RPMI8226 (cell line): Measurements from ENCODE around the gene NOVA2.

Experiments used
- DNase-seq: peaks from one replicate; pipeline ENCODE4 v3.0.0-alpha.2; 2015

Gene NOVA2

DNA sequence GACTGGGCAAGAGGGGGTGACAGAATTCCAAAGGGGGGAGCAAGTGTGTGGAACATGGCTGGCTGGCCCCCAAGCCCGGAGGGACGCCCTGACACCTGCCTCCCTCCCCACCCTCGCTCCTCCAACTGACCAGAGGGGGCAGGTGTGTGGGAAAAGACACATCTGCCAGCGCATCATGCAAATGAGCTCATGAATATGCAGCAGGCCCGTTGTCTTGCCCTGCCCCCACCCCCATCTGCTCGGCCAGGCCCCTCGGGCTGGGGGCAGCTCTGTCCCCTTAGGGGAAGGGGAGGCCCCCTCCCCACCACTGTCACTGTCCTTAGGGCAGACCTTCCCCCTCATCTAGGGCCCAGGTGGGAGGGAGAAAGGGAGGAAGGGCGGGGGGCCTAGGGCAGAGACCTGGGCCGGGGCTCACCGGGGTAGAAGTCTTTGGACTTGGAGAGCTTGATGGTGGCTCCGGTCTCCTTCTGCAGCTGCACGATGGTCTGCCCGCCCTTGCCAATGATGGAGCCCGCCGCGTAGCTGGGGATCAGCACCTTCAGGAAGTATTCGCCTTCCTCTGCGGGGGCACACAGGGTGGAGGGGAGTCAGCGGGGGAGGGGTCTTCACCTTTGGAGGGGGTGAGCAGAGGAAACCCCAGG lies 12.9 kb downstream of the NOVA2 start:
- DNase-seq, result peak; percentile 35

DNA sequence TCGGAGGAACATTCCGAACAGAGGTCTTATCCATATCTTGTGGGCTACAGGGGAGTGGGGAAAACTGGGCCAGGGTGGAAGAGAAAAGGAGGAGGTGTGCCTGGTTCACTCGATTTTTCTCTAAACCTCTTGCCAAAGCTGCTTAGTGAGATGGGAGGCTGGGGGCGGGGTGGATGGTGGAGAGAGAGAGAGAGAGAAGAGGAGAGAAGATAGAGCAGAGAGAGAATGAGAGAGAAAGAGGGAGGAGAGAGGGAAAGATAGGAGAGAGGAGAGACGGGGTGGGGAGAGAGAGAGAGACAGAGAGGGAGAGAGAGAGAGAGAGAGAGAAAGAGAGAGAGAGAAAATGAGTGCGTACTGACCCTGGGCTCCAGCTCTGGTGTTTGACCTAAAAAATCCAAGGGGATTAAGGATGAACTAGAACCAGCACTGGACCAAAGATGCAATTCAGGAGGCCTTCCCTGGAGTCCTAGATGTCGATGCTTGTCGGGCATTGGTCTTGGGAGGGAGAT lies 14.1 kb downstream of the NOVA2 start:
- no peak for DNase-seq

DNA sequence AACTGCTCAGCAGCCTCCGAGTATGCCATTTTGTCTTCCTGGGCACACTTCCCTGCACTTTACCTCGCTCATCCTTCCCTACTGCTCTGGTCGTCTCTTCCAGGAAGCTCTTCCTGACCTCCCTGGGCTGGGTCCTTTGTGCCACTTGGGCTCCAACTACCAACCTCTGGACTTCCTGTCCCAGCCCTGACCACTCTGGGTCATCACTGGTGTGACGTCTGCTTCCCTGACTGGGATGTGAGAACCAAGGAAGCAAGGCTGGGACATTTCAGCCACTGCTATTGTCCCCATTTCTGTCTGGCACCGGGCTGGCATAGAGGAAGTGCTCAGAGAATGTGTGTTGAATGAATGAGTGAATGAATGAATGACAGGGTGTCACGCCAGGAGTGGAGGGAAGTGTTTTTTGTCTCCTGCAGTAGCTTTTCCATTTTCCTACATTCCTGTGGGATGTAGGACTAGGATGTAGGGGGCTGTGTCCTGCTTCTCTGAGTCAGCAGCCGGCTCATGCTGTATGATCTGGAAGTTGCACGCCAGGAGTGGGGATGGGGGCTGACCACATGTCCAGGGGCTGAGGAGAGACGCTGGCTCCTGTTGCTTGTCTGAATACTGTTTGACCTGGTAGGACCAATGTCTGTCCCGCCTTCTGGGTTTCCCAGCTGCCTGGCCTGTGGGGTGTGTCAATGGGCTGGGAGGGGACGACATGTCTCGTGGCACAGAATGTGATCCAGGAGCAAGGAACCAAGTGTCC lies 14.7 kb downstream of the NOVA2 start:
- DNase-seq, result no peak

DNA sequence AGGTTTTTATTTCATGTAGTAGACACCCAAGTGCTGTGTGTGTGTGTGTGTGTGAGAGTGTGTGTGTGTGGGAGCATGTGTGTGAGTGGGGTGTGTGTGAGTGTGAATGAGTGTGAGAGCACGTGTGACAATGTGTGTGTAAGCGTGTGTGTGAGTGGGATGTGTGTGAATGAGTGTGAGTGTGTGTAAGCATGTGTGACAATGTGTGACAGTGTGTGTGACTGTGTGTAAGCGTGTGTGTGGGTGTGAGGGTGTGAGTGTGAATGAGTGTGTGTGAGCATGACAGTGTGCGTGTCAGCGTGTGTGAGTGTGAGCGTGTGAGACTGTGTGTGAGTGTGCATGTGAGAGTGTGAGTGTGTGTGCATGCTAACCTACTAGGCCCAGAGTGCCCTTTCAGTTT lies 15.3 kb downstream of the NOVA2 start:
- DNase-seq, result no peak

DNA sequence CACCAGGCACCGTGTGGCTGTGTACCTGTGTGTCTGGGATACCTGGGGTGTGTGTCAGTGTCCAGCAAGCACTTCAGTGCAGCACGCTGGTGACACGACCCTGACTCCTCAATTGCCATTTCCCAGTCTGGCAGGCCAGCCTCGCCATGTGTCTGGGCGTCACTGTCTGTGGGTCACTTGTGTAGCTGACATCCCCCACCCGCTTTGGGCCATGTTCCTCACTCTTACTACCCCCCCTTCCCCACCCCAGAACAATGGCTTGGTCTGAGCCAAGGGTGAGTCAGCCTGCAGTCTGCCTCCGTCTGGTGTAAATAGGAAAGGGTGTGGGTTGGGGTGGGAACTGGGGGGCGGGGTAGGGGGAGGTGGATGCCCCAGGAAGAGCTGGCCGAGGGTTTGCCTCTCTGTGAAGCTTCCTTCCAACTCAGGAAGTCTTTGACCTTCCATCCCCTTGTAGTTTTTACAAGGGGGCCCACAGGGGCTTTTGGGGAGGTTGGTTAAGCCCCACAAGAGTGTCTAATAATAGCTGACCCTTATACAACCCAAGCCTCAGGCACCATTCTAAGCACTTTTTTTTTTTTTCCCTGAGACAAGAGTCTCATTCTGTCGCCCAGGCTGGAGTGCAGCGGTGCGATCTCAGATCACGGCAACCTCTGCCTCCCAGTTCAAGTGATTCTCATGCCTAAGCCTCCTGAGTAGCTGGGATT lies 17.6 kb downstream of the NOVA2 start:
- no peak for DNase-seq

DNA sequence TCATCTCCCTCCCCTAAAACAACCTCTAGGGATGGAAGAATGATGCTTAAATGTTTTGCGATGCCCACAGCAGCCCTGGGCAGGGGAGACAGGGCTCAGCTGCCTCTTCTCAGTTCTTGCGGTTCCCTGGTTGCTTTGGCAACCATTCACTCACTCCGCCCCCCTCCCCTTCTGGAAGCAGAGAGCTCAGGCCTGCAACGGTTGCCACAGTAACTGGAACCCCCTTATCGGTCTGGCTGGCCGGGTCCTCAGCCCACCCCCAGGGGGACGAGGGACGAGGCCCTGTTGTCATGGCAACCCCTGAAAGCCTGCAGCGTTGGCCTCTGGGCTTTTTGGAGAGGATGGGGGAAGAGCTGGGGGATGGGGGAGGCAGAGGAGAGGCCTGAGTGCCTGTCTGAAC lies 19.5 kb downstream of the NOVA2 start:
- no peak for DNase-seq

DNA sequence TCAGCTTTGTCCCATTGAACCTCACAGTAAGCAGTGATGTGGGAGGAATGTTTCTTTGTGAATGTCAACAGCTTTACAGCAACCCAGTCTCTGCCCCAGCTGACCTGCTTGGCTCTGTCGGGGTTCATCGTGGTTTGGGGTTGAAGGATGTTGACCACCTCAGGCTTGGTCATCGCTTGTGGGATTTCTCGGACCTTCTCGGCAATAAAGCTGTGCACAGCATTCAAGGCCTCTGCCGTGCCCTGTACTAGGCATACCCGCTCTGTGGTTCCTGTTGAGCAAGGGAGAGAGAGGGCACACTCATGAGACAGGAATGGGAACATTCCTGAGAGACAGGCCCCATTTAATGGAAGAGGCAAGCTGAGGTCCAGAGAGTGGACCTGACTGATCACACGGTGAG lies 20.0 kb downstream of the NOVA2 start:
- DNase-seq, result no peak

DNA sequence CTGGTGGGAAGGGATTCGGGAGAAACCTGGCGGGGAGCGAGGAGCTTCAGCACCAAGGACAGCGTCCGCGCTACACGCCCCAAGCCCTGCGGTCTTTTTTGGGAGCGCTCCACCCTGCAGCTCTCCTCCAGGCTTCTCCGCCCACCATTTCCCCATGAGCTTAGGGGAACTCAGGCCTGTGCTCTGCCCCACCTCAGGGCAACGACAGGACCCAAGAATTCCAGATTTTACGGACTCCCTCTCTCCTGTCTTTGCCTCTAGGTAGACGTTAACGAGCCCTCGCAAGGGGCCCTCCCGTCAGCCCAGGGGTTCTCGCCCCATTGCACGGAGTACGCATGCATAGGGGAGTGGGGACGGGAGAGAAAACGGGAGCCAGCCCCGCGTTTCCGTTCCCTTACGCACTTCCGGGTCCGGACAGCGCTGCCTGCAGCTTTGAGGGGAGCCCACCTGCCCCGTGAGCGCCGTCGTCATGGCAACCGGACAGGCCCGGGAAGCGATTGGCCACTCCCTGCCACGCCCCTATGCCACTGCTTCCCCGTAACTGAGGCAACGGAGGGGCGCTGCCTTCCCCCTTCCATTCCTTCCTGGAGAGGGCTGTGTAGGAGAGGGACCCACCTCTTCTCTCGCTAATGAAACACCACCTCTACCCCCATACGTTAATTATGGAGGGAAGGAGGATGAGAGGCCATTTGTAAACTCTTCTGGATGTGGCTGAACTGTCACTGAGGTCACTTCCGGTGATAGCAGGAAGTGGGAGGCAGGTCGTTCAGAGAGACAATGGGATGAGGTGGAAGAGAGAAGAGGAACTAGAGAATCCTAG lies 20.8 kb downstream of the NOVA2 start:
- peak; percentile 51 for DNase-seq

DNA sequence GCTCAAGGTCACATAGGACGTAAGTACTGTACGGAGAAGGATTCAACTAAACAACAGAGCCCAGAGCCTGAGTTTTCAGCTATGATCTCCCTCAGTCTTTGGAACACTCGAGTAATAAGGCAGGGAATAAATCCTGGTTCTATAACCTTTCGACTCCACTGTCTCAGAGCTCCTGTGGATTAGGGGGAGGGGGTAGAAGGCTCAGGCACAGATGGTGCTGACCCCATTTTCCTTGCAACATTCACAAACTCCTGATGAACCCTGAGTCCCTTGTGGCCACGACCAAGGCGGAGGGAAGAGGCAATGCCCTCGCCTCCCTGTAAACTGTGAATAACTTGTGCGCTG lies 21.4 kb downstream of the NOVA2 start:
- DNase-seq, result no peak

DNA sequence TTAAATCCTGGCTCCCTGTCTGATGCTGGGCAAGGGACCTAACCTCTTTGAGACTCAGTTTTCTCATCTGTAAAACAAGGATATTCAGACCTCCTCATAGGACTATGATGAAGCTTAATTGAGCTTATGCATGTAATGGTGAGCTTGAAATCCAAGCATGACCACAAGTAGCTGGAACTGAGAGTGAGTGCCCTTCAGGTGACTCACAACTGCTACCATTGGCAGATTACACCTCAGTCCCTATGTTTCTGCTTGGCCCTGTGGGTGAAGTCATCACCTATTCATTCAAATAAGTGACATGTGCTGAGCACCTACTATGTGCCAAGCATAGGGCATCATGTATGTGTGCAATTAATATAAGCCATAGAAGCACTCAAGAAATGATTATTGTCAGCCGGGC lies 25.7 kb downstream of the NOVA2 start:
- no peak for DNase-seq

DNA sequence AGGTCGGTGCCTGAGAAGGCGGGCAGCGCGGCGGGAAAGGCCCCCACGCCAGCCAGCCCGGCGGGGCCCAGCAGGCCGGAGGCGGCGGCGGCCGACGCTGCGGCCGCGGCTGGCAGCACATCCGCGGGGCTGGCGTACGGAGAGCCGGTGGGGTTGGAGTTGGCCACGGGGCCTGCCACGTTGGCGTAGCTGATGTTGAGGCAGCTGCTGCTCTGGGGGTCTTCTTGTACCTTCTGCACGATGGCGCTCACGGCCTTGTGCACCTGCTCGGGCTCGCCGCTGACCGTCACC lies 33.2 kb downstream of the NOVA2 start:
- DNase-seq, result no peak

DNA sequence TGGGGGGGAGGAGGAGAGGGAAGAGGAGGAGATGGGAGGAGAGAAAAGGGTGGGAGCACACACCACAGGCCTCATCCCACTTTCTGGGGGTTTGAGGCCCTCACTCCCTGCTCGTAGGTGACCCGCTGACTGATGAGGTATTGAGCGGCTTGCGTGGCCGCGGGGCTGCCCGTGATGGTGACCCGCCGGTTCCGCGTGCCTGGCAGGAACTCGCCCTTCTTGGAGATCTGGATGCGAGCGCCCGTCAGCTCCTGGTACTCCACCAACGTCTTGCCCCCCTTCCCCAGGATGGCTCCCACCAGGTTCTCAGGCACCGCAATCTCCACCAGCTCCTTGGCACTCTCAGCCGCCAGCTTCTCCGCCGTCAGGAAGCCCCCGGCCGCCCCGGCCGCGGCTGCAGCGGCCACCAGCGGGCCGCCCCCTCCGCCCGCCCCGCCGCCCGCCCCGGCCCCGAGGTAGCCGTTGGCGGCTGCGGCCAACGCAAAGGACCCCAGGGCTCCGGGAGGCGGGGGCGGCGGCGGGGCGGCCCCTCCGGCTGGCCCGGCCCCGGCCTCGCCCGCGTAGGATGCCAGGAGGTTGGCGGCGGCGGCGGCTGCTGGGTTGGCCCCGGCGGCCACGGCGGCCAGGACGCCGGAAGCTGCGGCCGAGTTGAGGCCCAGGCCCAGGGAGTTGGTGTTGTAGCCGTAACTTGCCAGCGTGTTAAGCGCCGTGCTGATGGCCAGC lies 33.7 kb downstream of the NOVA2 start:
- DNase-seq, result no peak

DNA sequence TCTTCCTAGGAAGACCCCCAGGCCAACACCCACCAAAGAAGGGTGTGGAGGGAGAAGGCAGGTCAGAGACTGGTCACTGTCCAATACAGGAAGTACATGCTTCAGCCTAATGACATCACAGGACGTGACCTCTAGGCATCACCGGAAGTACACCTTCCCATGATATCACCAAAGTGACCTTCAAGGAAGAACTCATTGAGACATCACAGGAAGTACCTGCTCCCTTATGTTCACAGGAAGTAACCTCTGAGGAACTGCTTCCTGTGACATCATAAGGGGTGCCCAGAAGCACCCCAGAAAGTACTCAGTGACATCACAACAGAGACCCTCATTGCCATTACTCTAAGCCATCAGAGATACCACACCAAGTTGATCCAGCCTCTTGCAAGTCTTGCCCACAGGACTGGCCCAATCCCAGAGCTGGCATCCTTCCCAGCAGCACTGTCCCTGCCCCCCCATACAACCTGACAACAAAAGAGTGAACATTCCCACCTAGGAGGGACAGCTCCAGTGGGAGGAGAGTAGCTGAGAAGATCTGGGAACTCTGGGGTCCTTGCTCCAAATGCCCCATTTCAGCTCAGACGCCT lies 34.8 kb downstream of the NOVA2 start:
- DNase-seq, result no peak

DNA sequence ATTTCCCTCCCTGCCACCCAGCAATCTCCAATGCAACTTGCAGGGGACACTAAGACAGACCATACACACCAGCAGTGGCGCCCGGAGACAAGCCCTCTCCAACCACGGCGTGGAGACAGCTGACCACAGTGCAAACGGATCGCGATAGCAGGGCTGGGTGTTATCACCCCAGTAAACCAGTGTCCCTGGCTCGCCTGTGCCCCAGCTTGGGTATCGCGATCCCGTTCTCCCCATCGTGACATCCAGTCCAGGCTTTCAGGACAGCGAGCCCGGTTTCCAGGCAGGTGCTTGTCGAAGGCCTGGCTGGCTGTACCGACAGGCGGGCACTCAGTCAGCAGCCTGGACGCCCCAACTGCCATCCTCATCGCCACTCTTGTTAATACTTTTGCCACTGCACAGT lies 38.4 kb downstream of the NOVA2 start:
- no peak for DNase-seq

DNA sequence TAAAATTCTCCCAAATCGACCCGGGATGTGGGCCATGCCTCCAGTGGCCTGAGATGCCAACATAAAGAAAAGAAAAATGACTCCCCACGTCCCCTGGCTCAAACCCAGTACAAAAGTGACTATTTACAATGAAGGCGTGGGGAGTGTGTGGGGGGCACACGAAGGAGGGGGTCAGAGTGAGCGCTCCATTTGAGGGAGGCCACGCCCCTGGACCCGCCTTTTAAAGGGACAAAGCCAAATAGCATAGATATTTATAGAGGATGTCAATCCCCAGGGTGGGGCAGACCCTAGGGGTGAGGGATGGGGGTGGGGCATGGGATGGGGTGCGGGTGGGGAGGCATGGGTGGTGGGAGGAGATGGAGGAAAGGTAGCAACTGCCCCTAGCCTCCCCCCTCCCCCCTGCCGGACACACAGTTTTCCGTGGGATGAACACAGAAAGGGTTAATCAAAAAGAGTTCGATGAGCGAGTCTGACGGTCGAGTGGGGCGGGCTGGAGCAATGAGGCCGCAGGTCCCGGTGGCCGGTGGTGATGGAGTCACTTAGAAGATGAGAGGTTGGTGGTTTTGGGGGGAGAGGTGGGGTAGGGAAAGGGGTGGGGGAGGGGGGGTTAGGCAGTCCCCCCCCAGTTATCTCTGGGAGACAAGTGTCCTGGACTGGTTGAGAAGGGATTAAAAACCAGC lies 39.0 kb downstream of the NOVA2 start:
- no peak for DNase-seq

DNA sequence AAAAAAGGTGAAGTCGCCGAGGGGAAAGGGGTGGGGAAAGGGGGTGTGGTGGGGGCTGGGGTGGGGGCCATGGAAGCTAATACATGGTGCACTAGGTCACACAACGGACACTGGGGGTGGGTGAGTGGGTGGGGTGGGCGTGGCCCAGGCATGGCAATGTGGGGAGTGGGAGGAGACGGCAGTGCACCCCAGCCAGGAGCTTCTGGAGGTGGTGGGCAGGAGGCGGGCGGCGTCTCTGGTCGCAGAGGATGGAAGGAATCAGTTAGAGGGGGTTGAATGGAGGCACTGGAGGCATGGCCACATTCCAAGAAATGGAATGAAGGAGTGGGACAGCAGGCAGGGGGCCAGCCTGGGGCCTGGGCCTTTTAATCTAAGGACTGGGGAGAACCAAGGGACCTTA lies 39.9 kb downstream of the NOVA2 start:
- no peak for DNase-seq

DNA sequence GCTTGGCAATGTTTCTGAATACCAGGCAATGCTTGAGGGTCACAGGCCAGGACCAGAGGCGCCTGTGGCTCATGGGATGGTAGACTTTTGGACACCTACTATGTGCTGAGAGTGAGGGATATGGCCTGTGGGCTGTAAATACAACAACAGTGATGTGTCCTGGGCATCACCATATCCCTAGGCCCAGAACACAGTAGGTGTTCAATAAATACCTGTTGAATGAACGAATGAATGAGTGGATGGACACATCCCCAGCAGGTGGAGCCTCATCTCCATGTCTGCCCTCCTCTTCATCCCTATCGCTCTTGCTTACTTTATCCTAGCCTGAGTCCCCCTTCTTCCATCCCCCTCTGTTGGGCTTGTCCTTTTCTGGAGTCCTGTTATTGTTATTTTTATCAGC lies 42.6 kb downstream of the NOVA2 start:
- no peak for DNase-seq

DNA sequence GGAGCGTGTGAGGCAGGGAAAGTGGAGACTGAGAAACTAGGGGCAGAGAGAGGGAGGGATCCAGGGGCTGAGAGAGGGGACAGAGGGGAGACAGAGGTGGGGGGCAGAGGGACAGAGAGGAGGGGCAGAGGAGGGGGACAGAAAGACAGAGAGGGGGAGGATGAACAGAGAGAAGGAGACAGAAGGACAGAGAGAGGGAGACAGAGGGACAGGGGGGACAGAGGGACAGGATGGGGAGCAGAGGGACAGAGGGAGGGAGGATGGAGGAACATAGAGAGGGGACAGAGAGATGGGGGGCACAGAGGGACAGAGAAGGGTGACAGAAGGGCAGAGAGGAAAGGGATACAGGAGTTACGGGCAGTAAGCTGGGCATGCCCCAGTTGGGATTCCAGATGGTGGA lies 44.4 kb downstream of the NOVA2 start:
- no peak for DNase-seq

DNA sequence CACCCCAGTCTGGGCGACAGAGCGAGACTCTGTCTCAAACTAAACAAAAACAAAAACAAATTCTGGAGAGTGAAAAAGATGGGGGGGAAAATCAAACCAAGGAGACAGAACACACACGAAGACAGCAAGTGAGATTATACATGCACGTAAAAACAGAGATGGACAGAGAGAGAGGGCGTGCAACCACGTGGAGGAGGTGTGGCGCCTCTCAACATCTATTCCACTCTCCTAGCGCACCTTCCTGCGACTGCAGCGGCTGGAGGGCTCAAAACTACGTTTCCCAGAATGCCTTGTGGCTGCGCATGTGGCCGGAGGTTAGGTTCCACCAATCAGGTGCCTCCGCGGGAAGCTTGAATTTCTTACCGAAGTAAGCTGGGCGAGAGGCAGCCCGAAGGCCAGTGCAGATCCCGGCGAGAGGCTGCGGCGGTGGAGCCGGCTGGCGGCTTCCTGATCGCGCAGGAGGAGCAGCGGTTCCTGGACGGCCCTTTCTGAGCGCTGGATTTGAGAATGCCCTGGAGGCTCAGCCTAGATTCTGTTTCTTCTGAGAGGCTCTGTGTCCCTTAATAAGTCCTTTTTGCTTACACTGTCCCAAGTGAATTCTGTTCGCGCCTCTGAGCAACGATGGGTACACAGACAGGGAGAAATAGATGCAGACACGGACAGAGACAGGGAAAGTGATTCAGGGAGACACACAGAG lies 46.0 kb downstream of the NOVA2 start:
- DNase-seq, result peak; percentile 94

DNA sequence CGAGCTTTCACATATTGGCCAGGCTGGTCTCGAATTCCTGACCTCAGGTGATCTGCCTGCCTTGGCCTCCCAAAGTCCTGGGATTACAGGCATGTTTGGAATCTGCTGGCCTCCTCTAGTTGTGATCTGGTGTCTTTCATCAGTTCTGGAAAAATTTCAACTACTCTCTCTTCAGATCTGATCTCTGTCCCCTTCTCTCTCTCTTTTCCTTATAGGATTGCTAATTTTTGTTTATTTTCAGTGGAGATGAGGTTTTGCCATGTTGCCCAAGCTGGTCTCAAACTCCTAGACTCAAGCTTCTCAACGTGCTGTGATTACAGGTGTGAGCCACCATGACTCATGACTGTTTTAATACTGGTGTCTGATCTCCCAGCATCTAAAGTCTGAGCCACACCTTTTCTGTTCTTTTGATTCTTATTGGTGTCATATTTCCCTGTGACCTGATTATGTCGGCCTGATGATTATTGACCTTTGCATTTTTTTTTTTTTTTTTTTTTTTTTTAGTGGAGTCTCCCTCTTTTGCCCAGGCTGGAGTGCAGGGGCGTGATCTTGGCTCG lies 48.7 kb downstream of the NOVA2 start:
- no peak for DNase-seq

DNA sequence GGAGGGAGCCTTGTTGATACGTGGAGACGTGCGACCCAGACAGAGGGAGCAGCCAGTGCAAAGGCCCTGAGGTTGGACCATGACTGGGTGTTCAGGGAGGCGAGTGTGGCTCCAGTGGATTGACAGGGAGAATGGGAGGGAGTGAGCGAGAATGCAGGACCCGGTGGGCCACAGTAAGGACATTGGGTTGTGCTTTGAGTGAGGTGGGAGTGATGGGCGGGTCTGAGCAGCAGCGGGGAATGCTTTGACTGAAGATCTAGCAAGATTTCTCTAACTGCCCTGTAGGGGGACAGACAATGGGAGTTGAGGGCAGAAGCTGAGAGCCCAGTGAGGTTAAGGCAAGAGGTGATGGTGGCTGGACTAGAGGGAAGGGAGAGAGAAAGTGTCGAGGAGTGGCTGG lies 51.4 kb downstream of the NOVA2 start:
- DNase-seq, result peak; percentile 19
